ENCODE measurements around the gene CEND1.
A peak's percentile ranks its signal among the peaks of the same experiment; 100 is the strongest.

CEND1 gene

DNA sequence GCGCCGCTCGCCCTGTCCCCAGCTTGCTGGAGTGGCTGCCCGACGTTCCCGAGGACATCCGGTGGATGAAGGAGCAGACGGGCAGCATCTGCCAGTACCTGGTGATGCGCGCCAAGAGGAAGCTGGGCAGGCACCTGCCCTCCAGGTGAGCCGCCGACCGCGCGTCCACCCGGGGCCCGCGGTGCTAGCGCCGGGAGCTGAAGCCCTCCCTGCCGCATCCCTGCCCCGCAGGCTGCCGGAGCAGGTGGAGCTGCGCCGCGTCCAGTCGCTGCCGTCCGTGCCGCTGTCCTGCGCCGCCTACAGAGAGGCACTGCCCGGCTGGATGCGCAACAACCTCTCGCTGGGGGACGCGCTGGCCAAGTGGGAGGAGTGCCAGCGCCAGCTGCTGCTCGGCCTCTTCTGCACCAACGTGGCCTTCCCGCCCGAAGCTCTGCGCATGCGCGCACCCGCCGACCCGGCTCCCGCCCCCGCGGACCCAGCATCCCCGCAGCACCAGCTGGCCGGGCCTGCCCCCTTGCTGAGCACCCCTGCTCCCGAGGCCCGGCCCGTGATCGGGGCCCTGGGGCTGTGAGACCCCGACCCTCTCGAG, 34.5 kb upstream of the CEND1 start:
- in situ Hi-C loops (cut with MboI; ENCODE audit: low sequenced_read_pairs, unreplicated experiment) = no loop called here

DNA sequence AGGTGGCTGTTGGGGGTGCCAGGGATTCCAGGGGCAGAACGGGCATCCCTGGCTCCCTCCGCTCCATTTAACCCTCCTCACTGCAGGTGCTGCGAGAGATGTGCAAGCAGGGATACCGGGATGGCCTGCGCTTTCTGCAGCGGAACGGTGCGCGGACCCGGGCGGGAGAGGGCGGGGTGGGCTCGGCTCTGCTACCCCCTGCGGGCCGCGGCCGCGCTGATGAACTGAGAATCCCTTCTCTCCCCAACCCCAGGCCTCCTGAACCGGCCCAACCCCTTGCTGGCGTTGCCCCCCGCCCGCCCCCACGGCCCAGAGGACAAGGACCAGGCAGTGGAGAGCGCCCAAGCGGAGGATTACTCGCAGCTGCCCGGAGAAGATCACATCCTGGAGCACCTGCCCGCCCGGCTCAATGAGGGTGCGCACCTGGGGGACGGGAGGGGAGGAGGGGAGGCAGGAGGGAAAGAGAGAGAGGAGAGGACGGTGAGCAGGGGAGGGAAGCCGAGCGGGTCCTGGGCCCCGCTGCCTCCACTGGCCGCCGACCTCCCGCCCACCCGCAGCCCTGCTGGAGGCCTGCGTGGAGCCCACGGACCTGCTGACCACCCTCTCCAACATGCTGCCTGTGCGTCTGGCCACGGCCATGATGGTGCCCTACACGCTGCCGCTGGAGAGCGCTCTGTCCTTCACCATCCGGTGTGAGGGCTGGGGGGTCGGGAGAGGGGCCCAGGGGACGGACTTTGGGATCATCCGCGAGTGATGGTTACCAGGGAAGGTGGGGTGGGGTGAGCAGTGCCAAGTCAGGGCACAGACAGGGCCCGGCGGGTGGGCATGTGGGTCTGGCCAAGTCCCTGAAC, 33.8 kb upstream of the CEND1 start:
- TF ChIP-seq, protein P1, sequence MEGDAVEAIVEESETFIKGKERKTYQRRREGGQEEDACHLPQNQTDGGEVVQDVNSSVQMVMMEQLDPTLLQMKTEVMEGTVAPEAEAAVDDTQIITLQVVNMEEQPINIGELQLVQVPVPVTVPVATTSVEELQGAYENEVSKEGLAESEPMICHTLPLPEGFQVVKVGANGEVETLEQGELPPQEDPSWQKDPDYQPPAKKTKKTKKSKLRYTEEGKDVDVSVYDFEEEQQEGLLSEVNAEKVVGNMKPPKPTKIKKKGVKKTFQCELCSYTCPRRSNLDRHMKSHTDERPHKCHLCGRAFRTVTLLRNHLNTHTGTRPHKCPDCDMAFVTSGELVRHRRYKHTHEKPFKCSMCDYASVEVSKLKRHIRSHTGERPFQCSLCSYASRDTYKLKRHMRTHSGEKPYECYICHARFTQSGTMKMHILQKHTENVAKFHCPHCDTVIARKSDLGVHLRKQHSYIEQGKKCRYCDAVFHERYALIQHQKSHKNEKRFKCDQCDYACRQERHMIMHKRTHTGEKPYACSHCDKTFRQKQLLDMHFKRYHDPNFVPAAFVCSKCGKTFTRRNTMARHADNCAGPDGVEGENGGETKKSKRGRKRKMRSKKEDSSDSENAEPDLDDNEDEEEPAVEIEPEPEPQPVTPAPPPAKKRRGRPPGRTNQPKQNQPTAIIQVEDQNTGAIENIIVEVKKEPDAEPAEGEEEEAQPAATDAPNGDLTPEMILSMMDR (IDR thresholded peaks at IDR 0.05; ENCODE audit: borderline replicate concordance, control extremely low read depth, extremely low read depth, insufficient read depth, missing control alignments) = no peak
- DNase-seq (ENCODE audit: low spot score) = no peak
- in situ Hi-C loops (cut with MboI; ENCODE audit: low sequenced_read_pairs, unreplicated experiment) = no loop called here

More for the DNA sequence above, 34.5 kb upstream of the CEND1 start:
- DNase-seq (ENCODE audit: low spot score) = no peak
- TF ChIP-seq, protein P1 (IDR thresholded peaks at IDR 0.05; ENCODE audit: borderline replicate concordance, control extremely low read depth, extremely low read depth, insufficient read depth, missing control alignments) = no peak

DNA sequence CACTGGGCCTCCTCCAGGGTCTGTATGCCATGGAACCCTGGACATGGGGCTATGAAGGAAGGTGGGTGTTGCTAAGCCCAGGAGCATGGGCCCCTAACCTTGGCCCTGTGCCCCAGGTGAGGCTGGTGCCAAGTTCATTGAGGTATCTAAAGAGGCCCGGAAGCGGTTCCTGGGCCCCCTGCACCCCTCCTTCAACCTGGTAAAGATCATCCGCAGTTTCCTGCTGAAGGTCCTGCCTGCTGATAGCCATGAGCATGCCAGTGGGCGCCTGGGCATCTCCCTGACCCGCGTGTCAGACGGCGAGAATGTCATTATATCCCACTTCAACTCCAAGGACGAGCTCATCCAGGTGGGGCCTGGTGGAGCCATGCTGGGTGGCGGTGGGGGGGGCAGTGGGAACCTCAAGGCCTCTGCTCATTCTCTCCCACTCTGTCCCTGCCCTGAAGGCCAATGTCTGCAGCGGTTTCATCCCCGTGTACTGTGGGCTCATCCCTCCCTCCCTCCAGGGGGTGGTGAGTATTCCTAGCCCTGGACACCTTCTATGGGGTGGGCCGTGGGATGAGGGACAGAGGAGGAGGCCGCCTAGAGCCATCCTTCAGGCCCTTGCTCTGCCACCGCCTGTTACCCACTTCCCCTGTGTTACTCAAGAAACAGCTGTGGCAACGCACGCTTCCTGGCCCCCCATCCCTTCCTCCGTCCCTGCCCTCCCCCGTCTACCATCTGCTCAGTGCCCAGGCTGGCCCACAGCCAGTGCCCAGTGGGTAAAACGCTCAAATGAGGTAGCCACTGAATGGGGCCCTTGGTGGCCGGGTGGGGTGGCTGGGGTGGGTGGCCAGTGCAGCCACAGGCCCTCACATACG, 31.9 kb upstream of the CEND1 start:
- no peak for DNase-seq (ENCODE audit: low spot score)
- in situ Hi-C loops (cut with MboI; ENCODE audit: low sequenced_read_pairs, unreplicated experiment) = no loop called here
- TF ChIP-seq, protein P1 (IDR thresholded peaks at IDR 0.05; ENCODE audit: borderline replicate concordance, control extremely low read depth, extremely low read depth, insufficient read depth, missing control alignments) = no peak

DNA sequence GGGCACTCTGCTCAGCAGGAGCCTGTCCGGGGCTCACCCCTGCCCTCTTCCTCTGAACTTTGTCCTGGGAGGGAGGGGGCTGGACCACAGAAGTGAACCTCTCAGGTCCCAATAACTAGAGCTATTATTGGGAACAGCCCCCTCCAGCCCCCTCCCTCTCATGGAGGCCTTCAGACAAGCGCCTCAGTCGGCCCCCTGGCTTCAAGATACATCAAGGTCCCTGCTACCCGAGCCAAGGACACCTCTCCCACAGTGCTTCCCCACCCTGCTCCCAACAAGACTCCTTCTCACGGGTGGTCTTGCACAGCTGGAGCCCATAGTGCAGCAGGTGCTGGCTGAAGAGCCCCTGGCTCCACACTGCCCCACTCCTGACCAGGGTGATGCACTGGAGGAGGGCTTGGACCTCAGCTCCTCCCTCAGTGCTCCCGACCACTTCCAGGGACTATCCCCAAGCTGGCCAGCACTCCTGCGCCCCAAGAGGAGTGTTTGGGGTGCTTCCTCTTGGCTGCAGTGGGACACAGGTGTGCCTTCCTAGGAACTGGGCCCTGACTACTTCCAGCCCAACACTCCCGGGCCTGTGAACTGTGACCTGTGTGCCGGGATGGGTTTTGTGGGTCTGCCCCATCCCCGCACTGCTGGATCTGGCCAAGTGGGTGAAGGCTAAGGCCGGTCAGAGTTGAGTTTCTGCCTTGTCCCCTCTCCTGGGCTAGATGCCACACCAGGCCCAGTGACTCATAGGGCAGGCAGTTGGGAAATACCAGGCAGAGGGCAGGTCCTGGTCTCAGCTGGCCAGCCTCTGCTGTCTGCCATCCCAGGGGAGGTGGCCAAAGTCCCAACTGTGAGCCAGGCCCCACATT, 31.0 kb upstream of the CEND1 start:
- TF ChIP-seq, protein P1 (IDR thresholded peaks at IDR 0.05; ENCODE audit: borderline replicate concordance, control extremely low read depth, extremely low read depth, insufficient read depth, missing control alignments) = no peak
- no peak for DNase-seq (ENCODE audit: low spot score)
- in situ Hi-C loops (cut with MboI; ENCODE audit: low sequenced_read_pairs, unreplicated experiment) = no loop called here

DNA sequence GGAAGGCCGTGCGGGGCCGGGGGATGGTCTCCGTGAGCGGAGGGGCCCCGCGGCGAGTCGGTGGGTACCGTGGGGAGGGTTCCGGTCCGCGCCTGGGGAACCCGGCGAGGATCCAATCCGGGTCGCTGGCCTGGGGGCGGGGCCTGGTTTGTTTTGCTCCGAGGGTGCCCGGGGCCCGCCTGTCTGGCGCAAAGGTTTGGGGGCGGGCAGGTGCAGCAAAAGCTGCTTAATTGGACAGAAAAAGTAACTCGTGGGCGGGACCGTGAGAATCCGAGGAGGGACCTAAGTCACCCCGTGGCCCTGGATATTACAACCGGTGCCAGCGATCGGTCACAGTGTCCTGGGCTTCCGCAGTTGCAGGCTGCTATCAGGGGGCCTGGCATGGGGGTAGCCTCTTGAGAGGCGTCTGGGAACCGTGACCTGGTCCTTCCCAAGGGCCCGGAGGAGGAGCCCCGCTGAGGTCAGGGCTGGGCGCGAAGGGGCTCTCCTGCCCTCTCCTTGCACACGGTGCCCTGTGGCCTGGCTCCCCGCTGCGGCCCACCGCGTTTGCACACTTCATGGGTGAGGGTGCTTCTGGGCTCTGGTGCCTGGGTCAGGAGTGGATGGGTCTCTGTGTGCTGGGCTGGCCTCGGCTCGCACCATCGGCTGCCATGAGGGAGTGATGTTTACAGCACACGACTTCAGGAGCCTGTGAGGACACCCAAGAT, 30.2 kb upstream of the CEND1 start:
- DNase-seq (ENCODE audit: low spot score) = peak; percentile 90
- TF ChIP-seq, protein P1 (IDR thresholded peaks at IDR 0.05; ENCODE audit: borderline replicate concordance, control extremely low read depth, extremely low read depth, insufficient read depth, missing control alignments) = no peak
- in situ Hi-C loops (cut with MboI; ENCODE audit: low sequenced_read_pairs, unreplicated experiment) = no loop called here
